WERI-Rb-1 (cell line): Measurements from ENCODE around the gene STING1.

ENCODE experiments used
- DNase-seq: peaks from one replicate; pipeline ENCODE4 v3.0.0-alpha.2; 2020
- H3K27ac ChIP-seq: fragments of 250-450 bp; sonication (Bioruptor Pico); 2 replicates; pipeline ENCODE4 v1.5.1; 2020; ENCODE audit warnings: mild to moderate bottlenecking, moderate library complexity
- H3K27me3 ChIP-seq: fragments of 250-450 bp; sonication (Bioruptor Pico); 2 replicates; pipeline ENCODE4 v1.5.1; 2021; ENCODE audit warnings: mild to moderate bottlenecking, low read depth, moderate library complexity; ENCODE audit not compliant: insufficient read depth, severe bottlenecking
- H3K36me3 ChIP-seq: fragments of 250-450 bp; sonication (Bioruptor Pico); 2 replicates; pipeline ENCODE4 v1.5.1; 2020; ENCODE audit warnings: mild to moderate bottlenecking, moderate library complexity
- H3K4me3 ChIP-seq: 2 replicates; pipeline ENCODE4 v1.5.1; 2011; ENCODE audit warnings: low read depth, mild to moderate bottlenecking, control low read depth, low read length
- H3K9me3 ChIP-seq: fragments of 250-450 bp; sonication (Bioruptor Pico); 2 replicates; pipeline ENCODE4 v1.5.1; 2021; ENCODE audit warnings: mild to moderate bottlenecking, moderate library complexity; ENCODE audit not compliant: severe bottlenecking
- CTCF ChIP-seq: IDR thresholded peaks from 2 replicates; pipeline ENCODE4 v1.5.1; 2011; ENCODE audit warnings: low read depth, mild to moderate bottlenecking, control low read depth, inconsistent platforms, low read length

Gene STING1

GRCh38 chr5:139459451-139459934 lies 23.1 kb downstream of the STING1 start:
- H3K9me3 ChIP-seq = no peaks in the 10 kb centered on the region
- no peak overlapping the region for H3K27ac ChIP-seq
- H3K27me3 ChIP-seq = no peaks in the 10 kb centered on the region
- no peak overlapping the region for H3K4me3 ChIP-seq
- DNase-seq = no peak
- no peaks in the 10 kb centered on the region for H3K36me3 ChIP-seq
- no peak for TF ChIP-seq CTCF

GRCh38 chr5:139458580-139459407 lies 23.8 kb downstream of the STING1 start:
- no peak for TF ChIP-seq CTCF
- H3K36me3 ChIP-seq = no peaks in the 10 kb centered on the region
- no peak overlapping the region for H3K4me3 ChIP-seq
- no peaks in the 10 kb centered on the region for H3K9me3 ChIP-seq
- no peaks in the 10 kb centered on the region for H3K27me3 ChIP-seq
- DNase-seq = no peak
- H3K27ac ChIP-seq = no peak overlapping the region

- Histone ChIP-seq H3K4me3 (no peak overlapping the region), H3K36me3 (no peaks in the 10 kb centered on the region), H3K27me3 (no peaks in the 10 kb centered on the region), H3K27ac (no peak overlapping the region), H3K9me3 (no peaks in the 10 kb centered on the region)
- TF ChIP-seq CTCF = no peak
- DNase-seq = no peak
Observed at GRCh38 chr5:139457653-139458306, 24.8 kb downstream of the STING1 start.

- Histone ChIP-seq H3K36me3 (no peaks in the 10 kb centered on the region), H3K27ac (no peak overlapping the region), H3K27me3 (no peaks in the 10 kb centered on the region), H3K4me3 (no peak overlapping the region), H3K9me3 (no peaks in the 10 kb centered on the region)
- no peak for TF ChIP-seq CTCF
- no peak for DNase-seq
Observed at GRCh38 chr5:139457241-139457640, 25.3 kb downstream of the STING1 start.

GRCh38 chr5:139456776-139457175 lies 25.8 kb downstream of the STING1 start:
- Histone ChIP-seq H3K9me3 (no peaks in the 10 kb centered on the region), H3K27ac (no peak overlapping the region), H3K27me3 (no peaks in the 10 kb centered on the region), H3K4me3 (no peak overlapping the region), H3K36me3 (no peaks in the 10 kb centered on the region)
- no peak for TF ChIP-seq CTCF
- no peak for DNase-seq
